OCI-LY3 (cell line): ENCODE measurements around the gene MATCAP1.

Experiments
- EZH2phosphoT487 ChIP-seq: fragments of 200-600 bp; shearing (Covaris generic); IDR thresholded peaks from 2 replicates; pipeline ENCODE4 v1.6.1; 2018; ENCODE audit warnings: antibody characterized with exemption, mixed run types, low read depth
- TF ChIP-seq, protein P1 (sequence below): fragments of 200-600, 300-600 bp; sonication (generic); IDR thresholded peaks from 2 replicates; pipeline ENCODE4 v1.5.1; 2014; ENCODE audit warnings: antibody characterized with exemption, low read length, low read depth

DNA sequence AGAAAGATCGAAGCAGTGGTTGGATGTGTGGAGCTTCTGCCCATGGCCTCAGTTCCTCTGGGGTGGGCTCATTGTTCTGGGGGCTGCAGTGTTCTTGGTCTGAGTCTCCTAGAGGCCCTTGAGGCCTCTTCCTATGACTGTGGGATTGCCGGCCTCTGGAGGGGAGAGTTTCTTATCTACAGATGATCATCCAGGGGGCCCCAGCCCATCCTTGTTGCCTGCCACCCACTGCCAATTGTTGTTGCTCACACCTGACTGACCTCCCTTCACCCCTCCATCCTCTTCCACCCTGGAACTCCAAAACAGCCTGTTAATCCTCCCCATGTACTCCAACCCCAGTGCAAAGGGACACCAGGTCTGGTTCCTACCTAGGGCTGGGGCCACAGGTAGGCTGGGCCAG is 38.8 kb downstream of the MATCAP1 start:
- TF ChIP-seq, protein P1, sequence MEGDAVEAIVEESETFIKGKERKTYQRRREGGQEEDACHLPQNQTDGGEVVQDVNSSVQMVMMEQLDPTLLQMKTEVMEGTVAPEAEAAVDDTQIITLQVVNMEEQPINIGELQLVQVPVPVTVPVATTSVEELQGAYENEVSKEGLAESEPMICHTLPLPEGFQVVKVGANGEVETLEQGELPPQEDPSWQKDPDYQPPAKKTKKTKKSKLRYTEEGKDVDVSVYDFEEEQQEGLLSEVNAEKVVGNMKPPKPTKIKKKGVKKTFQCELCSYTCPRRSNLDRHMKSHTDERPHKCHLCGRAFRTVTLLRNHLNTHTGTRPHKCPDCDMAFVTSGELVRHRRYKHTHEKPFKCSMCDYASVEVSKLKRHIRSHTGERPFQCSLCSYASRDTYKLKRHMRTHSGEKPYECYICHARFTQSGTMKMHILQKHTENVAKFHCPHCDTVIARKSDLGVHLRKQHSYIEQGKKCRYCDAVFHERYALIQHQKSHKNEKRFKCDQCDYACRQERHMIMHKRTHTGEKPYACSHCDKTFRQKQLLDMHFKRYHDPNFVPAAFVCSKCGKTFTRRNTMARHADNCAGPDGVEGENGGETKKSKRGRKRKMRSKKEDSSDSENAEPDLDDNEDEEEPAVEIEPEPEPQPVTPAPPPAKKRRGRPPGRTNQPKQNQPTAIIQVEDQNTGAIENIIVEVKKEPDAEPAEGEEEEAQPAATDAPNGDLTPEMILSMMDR: no peak
- no peak for TF ChIP-seq EZH2phosphoT487
